GM18861 (cell line): ENCODE data around the gene MDM1.
A peak's percentile ranks its signal among the peaks of the same experiment; 100 is the strongest.

ENCODE experiments used
- ATAC-seq: cut with Tn5 transposase; IDR thresholded peaks from one replicate; pipeline ENCODE4 v1.9.1; 2021; ENCODE audit not compliant: unreplicated experiment

The MDM1 gene, protein sequence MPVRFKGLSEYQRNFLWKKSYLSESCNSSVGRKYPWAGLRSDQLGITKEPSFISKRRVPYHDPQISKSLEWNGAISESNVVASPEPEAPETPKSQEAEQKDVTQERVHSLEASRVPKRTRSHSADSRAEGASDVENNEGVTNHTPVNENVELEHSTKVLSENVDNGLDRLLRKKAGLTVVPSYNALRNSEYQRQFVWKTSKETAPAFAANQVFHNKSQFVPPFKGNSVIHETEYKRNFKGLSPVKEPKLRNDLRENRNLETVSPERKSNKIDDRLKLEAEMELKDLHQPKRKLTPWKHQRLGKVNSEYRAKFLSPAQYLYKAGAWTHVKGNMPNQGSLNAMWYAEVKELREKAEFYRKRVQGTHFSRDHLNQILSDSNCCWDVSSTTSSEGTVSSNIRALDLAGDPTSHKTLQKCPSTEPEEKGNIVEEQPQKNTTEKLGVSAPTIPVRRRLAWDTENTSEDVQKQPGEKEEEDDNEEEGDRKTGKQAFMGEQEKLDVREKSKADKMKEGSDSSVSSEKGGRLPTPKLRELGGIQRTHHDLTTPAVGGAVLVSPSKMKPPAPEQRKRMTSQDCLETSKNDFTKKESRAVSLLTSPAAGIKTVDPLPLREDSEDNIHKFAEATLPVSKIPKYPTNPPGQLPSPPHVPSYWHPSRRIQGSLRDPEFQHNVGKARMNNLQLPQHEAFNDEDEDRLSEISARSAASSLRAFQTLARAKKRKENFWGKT

DNA sequence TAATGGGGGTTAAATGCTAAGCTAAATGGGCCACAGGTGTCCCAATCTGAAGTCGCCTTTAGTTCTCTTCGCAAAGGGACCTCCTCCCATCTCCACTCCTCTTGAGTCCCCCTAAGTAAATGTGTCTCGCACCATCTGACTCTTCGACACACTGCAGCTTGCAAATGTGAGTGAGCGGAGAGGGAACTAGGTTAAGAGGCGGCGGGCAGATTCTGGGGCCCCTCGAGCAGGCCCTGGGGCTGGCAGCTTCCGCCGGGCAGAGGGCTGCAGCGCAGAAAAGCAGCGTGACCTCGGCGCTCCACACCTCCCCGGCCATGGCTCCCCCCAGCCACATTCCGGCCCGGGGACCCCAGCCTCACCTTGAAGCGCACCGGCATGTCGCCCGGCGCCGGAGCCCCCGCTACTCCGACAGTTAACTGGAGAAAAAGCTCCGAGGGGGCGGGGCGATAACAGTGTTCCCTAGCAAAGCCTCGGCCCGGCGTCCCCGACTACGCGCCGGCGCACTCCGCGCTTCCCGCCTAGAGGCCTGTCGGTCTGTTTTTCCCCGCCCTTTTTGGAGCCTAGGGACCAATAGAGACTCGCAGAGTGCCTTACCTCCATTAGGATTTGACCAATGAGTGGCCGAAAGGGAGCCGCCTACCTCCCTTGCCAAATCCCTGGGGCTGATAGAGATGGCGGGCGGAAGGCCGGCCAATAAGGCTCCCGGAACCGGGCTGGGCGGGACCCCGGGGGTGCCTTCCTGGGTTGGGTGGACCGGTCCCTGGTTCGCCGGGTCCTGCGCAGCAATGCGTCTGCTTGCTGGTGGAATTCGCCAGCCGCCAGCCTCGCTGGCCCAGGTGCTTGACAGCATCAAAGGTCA lies at the start of gene MDM1:
TSS of gene MDM1 (minus strand) at position 494 of the 859 bp plus-strand sequence. CDS start at position 377, 117 bp downstream.
- peak; percentile 98 for ATAC-seq

GRCh38 chr12:68381476-68382219 lies 49.5 kb upstream of the MDM1 start:
- ATAC-seq: no peak

DNA sequence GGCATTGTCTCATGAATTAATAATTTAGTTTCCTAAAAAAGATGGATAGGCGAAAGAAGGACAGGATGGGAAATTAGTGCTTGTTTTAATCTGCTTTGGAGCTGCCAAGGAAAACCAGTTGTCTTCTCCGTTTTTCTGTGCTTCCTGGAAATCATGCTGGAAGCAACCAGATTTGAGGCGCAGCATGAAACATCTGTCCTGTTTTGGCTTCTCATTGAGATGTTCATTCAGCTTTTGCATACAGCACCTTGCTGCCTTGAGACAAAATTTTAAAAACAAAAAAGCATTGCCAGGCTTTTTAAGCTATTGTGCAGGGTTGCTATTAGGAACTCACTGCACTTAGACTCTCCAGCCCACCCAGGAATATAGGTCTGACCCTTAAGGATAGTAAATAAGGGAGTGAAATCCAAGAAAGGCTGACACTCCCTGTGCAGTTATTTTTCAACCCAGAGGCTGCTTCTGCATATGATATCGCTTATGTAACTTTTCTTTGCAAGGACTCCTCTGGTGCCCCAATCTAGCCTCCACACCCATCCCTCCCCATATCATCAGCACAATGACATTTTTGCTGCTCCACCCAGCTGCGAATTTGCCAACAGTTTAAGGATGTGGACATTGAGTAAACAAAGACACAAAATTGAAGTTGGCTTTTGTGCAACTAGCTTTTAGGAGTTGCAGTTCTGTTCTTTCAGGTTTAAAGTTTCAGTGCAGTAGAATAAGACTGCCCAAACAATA lies 46.9 kb upstream of the MDM1 start:
- no peak for ATAC-seq

- ATAC-seq: no peak
These were observed 45.7 kb upstream of the MDM1 start for GRCh38 chr12:68377881-68378280.

DNA sequence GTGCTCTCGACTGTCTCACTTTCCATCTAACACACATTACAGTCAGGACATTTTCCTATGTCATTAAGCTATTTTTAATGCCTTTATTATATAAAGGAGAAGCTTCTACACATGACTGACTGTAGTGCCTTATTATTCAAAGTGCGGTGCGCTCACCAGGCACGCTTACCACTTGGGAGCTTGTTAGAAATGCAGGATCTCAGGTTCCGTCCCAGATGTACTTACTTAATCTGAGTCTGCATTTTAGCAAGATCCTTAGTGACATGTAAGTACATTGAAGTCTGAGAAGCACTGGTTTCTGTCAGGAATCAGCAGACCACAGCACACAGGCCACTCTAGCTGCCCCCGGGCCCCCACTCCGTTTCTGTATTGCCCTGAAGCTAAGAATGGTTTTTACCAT lies 44.7 kb upstream of the MDM1 start:
- ATAC-seq: no peak

DNA sequence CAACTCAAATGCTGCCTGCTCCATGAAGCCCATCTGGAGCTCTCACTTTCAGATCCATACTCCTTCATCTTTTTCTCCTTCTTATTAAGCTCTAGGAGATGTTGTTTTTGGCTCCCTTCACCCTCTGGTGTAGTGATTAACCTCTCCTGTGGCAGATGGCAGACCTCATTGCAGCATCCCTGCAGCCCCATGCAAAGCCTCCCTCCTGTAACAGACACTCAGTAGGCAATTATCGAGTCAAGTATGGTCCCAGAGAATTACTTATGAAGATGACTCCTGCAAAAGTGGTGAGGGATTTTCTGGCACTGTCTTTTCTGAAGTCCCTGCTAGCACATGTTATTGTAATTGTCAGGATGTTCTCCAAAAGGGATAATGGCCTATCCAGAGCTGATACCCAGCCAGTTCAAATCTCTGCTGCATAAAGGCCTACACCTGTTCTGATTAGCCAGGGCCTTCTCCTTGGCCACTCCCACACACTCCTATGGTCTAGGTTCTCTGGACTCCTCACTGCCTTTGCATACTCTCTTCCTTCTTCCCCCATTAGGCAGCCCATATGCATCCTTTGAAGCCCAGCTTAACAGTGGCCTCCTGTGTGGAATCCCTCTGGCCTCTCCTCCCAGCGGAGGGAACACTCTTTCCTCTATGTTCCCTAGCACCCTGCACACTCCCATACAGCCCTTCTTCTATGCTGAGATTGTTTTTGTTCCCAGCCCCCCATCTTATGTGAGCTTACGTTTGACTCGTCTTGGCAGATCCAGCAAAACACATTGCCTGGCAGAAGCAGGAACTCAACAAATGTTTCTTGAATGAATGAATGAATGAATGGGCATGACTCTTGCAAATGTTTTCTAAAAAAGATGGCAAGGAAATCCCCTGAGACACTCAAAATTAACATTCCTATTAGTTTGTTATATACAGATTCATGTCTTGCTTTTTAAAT lies 43.9 kb upstream of the MDM1 start:
- ATAC-seq: no peak

DNA sequence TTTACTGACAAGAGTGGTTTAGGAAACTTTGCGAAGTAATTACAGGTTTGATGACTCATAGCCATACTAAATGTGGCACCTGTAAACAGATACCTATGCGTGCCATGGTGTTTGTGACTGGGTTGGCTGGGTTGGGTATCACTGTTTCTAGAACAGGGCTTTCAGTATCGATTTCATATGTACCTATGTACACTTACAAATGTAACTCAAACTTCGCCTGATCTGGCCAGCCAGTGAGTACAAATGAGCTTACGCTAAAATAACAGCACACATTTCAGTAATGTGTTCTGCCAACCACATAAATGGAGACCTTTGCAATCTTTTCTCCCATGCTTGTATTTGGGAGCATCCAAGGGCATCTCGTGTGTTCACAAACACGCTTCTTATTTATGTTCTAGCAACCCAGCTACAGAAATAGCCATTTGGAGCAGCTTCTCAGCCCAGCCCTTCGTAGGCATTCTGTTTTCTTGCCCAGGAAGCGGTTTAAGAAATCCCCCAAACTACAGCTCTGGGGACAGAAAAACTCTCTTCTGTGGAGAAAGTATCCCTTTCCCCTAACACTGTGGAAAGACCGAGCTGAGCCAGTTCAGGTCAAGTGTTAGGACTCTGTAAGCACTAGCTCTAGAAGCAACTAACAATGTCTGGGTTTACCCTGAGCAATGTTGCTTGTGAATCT lies 42.3 kb upstream of the MDM1 start:
- peak; percentile 92 for ATAC-seq

DNA sequence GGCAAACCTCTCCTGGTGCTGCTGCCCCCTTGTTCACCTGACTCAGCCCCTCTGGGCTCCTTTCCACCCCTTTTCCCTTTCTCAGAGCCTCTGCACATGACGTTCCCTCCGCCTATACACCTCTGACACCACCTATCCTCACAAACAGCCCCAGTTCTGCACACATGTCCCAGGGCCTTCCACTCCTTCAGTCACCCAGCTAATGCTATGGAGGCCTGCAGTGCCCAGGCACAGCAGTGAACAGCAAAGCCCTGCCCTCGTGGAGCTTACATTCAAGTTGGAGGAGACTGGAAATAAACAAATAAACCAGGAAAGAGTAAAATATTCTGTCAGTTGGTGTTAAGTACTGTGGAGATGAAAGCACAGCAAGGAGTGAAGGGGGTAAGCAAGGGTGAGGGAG lies 38.5 kb upstream of the MDM1 start:
- ATAC-seq: no peak

GRCh38 chr12:68370006-68370590 lies 37.9 kb upstream of the MDM1 start:
- no peak for ATAC-seq

DNA sequence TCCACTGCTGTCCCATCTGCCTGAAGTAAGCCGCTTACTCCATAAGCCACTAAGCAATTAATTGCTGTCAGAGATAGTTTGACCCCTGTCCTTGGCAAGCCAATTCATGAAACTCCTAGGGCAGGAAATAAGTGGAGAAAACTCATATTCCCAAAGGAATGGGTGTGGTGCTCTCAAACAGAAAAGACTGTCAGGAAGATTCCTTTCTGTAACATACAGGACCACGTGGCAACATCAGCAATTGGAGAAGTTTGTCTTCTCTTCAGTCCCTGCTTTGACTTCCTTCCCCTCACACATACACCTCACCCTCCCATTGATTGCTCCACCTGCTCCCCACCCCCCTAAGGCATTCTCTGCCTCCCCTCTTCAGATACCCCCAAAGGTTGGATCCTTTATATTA lies 36.2 kb upstream of the MDM1 start:
- ATAC-seq: no peak

DNA sequence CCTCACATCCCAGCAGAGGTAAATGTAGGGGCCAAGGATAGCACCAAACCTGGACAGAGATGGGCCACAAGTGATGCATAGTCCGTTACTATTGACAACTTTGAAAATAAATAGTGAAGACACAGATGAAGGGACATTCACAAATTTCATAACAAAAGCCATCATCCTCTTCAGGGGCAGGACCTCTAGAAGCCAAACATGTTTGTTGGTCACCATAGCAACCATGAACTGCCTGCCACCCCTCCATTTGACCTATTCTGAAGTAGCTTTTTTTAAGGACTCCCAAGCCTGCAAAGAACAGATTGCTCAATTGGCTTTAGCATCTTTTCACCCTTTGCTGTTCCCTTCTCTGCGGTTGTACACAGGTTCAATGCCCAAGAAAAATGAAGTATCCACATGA lies 35.7 kb upstream of the MDM1 start:
- ATAC-seq: no peak

DNA sequence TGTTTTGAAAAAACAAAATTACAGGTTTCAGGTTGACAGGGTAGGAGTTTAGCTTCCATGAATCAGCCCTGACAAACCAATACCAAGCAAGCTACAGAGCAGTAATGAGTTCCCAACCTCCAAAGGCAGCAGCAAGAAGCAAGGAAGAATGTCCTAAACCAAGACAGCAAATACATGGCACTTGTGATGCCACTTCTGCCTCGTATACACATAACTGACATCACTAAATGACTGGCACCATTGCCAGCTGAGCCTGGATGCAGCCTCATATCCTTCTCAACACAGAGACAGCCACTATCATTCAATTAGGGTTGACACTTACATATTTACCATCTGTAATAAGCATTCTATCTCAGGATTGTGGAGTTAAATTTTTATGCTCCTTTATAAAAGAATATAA lies 35.0 kb upstream of the MDM1 start:
- no peak for ATAC-seq

DNA sequence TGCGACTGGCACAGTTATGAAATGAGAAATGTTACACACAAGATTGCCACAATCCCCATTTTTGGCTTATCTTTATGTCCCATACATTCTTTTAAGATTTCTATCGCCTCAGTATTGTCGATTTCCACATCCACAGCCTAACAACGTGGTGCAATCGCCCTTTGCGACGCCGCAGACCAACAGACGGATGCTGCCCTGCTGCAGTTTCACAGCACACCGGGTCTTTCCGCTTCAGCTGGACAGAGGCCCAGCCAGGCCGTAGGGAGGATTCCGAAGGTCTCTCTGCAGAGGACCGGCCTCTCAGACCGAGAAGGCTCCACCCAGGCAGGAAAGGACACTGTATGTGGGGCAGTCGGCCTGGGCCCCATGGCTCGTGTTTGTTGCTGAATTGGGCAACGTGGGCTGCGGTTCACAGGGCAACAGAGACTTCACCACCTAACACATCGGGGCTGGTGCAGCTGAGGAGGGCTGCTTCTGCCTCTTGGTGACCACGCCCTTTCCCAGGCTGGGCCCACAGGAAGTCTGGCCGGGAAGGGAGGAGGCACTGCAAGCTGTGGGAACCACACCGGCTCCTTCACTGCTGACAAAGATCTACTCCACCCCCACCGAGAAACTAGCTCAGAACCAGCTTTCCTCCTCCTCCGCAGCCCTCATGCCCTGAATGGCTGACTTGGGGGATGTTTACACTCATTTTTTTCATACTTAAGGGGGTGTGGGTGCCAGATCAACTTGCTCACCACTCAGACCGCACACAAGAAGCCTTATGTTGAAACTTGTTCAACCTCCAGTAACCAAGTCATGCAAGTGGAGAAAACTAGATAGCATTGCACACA lies 32.9 kb upstream of the MDM1 start:
- ATAC-seq: peak; percentile 72

- no peak for ATAC-seq
These were observed 32.2 kb upstream of the MDM1 start for GRCh38 chr12:68364328-68364727.

DNA sequence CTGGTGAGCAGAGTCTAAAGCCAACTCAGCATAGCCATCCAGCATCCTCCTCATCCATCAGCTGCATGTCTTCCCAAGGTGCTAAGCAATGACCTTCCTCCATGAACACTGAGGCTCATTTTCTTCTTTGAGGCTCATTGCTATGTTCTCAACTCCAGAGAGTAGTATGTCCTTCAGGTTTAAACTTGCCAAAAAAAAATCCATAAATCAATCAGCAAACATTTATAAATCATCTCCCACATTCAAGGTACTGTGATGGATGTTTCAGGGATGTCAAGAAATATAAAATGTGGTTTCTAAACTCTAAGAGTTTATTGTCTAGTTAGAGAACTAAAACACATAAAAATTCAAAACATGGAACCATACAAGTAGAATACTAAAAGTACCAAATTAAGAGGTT lies 29.8 kb upstream of the MDM1 start:
- ATAC-seq: no peak

DNA sequence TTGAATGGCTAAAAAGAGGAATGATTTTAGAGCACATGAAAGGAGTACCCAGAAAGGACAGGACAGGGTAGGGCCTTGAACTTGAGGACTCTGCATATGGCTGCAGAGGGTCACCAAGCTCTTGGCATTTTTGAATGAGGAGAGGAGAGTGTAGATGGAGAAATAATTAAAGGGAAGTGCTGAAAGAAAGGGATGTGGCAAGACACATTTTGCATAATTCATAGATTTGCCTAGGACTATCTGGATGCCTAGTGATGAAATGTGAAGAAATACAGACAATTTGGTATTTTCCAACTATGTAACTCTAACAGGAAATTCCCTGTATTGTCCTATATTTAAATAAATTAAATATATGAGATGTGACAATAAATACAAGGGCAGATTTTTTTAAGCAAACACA lies 27.5 kb upstream of the MDM1 start:
- no peak for ATAC-seq
